Measurements from ENCODE around the gene KIF5C. TPM values are rescaled to one million over a fixed set of nuclear protein-coding genes. Genes with fewer than 3 reads are reported as not detected.
A peak's percentile ranks its signal among the peaks of the same experiment; 100 is the strongest.

KIF5C gene
- total RNA-seq, 1 donor from 2014 or later = 0.49 TPM

DNA sequence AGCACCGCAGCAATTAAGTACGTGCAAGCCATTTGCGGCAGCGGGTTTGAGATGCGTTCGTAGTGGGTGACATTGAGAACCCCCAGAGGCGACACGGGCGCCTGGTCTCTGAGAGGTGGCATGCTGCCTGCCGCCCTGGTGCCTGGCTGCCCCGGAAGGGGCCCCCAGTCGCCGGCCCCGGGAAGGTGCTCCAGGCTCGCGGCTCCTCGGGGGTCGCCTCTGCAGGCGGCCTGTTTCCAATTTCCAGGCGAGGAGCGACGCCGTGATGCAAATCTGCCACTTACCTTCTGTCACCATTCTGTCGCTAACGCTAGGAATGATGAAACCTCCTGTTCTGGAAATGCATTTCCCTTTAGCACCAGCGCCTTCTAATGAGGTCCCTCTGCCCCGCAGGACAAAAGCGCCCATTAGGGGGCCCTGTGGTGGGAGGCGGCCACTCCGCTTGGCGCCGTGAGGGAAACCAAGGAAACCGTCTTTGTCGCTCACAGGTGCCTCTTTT is 13.0 kb downstream of the KIF5C start:
- TF ChIP-seq, protein P1, sequence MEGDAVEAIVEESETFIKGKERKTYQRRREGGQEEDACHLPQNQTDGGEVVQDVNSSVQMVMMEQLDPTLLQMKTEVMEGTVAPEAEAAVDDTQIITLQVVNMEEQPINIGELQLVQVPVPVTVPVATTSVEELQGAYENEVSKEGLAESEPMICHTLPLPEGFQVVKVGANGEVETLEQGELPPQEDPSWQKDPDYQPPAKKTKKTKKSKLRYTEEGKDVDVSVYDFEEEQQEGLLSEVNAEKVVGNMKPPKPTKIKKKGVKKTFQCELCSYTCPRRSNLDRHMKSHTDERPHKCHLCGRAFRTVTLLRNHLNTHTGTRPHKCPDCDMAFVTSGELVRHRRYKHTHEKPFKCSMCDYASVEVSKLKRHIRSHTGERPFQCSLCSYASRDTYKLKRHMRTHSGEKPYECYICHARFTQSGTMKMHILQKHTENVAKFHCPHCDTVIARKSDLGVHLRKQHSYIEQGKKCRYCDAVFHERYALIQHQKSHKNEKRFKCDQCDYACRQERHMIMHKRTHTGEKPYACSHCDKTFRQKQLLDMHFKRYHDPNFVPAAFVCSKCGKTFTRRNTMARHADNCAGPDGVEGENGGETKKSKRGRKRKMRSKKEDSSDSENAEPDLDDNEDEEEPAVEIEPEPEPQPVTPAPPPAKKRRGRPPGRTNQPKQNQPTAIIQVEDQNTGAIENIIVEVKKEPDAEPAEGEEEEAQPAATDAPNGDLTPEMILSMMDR (IDR thresholded peaks at IDR 0.05) = no peak
- Histone ChIP-seq H3K9me3 (no peaks in the 10 kb centered on the region), H3K27ac (no peak overlapping the region), H3K4me3 (peak overlapping the region; percentile 27), H3K27me3 (peaks cover 46% of the 10 kb centered on the region), H3K4me1 (no peaks in the 10 kb centered on the region), H3K36me3 (no peaks in the 10 kb centered on the region)
- DNase-seq (no peak), ATAC-seq (peak; percentile 40)
- intact Hi-C loops (cut with DNase I) = no loop called here

DNA sequence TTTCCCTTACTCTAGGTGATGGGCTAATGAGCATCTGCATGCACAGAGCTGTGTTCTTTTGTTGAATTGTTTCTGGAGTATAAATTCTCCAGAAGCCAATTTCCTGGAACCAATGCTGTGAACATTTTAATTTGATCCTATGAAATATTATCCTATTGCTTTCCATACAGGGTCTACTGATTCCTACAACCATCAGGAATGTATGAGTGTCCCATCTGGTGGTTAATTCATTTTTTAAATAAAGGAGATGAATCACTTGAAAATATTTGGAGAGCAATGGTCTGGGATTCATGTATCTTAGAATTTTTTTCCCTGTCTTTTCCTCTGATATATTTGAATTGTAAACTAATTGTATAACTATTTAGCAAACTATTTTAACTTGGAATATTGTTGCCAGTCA is 14.0 kb downstream of the KIF5C start:
- TF ChIP-seq, protein P1 (IDR thresholded peaks at IDR 0.05) = no peak
- no peak for ATAC-seq
- peaks cover 46% of the 10 kb centered on the region for H3K27me3 ChIP-seq
- H3K4me1 ChIP-seq = no peaks in the 10 kb centered on the region
- intact Hi-C loops (cut with DNase I) = no loop called here
- no peak overlapping the region for H3K27ac ChIP-seq
- no peaks in the 10 kb centered on the region for H3K9me3 ChIP-seq
- no peaks in the 10 kb centered on the region for H3K36me3 ChIP-seq
- no peak overlapping the region for H3K4me3 ChIP-seq
- DNase-seq = no peak

DNA sequence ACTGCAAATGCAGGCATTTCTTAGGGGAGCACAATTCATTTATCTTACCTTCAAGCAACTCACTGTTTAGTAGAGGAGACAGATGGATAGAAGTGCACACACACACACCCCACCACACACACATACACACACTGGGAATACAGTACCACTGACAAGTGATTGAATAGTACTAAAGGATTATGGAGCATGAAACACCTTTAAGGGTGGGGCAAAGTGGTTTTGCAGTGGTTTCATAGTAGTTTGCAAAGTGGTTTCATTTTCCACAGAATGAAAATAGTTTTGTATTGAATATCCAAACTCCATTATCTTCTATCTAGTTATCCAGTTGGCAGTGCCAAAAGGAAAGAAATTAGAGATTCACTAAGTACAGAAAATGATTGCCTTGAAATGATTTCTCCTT is 18.9 kb downstream of the KIF5C start:
- intact Hi-C loops (cut with DNase I) = no loop called here
- Histone ChIP-seq H3K9me3 (no peaks in the 10 kb centered on the region), H3K4me3 (no peak overlapping the region), H3K4me1 (no peaks in the 10 kb centered on the region), H3K27ac (no peak overlapping the region), H3K27me3 (peaks cover 30% of the 10 kb centered on the region), H3K36me3 (no peaks in the 10 kb centered on the region)
- ATAC-seq = no peak
- DNase-seq = no peak
- TF ChIP-seq, protein P1 (IDR thresholded peaks at IDR 0.05) = no peak

DNA sequence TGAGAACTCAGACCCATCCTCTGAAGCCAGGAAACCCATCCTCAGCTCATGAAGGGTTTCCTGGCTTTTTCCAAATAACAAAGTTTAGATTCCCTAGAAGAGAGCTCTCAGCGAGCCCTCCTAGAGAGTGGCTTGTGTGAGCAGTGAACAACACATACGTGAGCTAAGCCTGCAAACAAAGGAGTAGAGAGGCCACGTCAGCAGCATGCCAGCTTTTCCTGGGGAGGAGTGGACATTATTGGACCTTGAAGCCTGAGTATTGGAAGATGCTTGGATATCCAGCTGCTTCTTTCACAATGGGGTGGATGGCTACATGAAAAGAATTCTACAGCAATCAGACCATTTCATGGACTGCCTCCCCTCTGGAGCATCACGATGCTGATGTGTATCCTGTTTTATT is 21.1 kb downstream of the KIF5C start:
- H3K27ac ChIP-seq = no peak overlapping the region
- no peak for ATAC-seq
- H3K36me3 ChIP-seq = no peaks in the 10 kb centered on the region
- no peaks in the 10 kb centered on the region for H3K9me3 ChIP-seq
- TF ChIP-seq, protein P1 (IDR thresholded peaks at IDR 0.05) = no peak
- intact Hi-C loops (cut with DNase I) = no loop called here
- H3K4me1 ChIP-seq = no peaks in the 10 kb centered on the region
- DNase-seq = no peak
- peaks cover 20% of the 10 kb centered on the region for H3K27me3 ChIP-seq
- no peak overlapping the region for H3K4me3 ChIP-seq

DNA sequence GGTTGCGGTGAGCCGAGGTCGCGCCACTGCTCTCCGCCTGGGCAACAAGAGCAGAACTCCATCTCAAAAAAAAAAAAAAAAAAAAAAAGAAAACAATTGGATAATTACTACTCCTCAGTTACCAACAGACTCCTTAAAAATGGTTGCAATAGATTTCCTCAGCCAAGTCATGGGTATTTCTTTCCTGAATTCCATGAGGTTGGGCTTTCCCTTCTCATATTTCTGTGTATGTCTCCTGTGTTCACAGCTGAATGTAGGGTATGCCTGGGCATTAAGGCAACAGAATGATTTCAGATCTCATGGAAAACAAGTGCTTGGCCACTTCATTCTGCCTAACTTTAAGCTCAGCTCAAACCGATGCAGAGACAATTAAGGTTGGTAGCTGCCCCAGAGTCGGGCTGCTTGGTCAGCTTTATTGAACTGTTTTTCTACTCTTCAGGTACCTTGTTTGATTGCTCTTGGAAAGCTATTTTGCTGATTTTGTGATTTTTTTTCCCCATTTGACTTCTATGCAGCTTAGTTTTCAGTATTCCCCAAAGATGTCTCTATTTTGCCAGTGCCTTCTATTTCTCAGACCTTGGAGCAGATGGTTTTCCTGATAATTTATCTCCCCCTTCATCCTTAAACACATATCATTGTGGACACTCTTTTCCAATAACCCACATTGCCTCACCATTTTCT is 24.8 kb downstream of the KIF5C start:
- intact Hi-C loops (cut with DNase I) = no loop called here

More for the DNA sequence above, 24.8 kb downstream of the KIF5C start:
- ATAC-seq = no peak
- H3K4me3 ChIP-seq = no peak overlapping the region
- H3K4me1 ChIP-seq = no peaks in the 10 kb centered on the region
- no peak overlapping the region for H3K27ac ChIP-seq
- TF ChIP-seq, protein P1 (IDR thresholded peaks at IDR 0.05) = no peak
- no peaks in the 10 kb centered on the region for H3K36me3 ChIP-seq
- DNase-seq = no peak
- H3K9me3 ChIP-seq = no peaks in the 10 kb centered on the region
- H3K27me3 ChIP-seq = peaks cover 17% of the 10 kb centered on the region
